Measurements from ENCODE around the gene AOAH.

DNA sequence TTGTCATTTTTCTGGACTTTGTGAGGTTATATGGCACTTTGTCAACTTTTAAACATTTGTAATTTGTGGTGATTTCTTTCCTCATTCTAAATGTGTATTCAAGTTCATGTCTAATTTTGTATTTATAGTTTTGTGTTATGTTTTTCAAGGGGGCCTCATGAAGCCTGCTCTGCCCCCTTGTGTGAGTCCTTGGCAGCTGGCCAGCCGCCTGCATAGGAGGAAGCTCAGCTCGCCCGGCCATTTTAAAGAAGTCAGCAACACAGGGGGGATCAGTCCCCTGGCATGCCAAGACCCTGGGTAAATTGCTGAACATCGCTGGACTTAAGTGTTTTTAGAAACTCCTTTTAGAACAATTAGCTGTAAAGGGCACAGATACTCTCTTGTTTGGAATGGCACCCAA lies 211.7 kb downstream of the AOAH start:
- TF ChIP-seq, protein P1, sequence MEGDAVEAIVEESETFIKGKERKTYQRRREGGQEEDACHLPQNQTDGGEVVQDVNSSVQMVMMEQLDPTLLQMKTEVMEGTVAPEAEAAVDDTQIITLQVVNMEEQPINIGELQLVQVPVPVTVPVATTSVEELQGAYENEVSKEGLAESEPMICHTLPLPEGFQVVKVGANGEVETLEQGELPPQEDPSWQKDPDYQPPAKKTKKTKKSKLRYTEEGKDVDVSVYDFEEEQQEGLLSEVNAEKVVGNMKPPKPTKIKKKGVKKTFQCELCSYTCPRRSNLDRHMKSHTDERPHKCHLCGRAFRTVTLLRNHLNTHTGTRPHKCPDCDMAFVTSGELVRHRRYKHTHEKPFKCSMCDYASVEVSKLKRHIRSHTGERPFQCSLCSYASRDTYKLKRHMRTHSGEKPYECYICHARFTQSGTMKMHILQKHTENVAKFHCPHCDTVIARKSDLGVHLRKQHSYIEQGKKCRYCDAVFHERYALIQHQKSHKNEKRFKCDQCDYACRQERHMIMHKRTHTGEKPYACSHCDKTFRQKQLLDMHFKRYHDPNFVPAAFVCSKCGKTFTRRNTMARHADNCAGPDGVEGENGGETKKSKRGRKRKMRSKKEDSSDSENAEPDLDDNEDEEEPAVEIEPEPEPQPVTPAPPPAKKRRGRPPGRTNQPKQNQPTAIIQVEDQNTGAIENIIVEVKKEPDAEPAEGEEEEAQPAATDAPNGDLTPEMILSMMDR (conservative IDR thresholded peaks at IDR 0.05; ENCODE audit: low read length): no peak
- TF ChIP-seq EZH2phosphoT487 (IDR thresholded peaks at IDR 0.05; ENCODE audit: borderline replicate concordance): no peak

All from Loucy (cell line).